ENCODE results near the gene CAMK2A.

Gene CAMK2A
- total RNA-seq = 0 to 0.13 (median 0) reads per million in 9 experiments

- H3K27me3 Mint-ChIP-seq = peaks cover 5 to 22% of the 10 kb centered on the region in 2 donors
- ATAC-seq (replicated peaks) (no peak), DNase-seq (no peak)
- H3K27ac Mint-ChIP-seq = no peak within 1 kb of the TSS
- no peaks in the 10 kb centered on the region for H3K9me3 Mint-ChIP-seq
- H3K36me3 Mint-ChIP-seq (ENCODE audit: insufficient read depth) = no peaks in the 10 kb centered on the region
- H3K4me1 Mint-ChIP-seq (ENCODE audit: low read depth in 2 of 2) = peaks cover 0 to 2% of the 10 kb centered on the region in 2 donors
- H3K4me3 Mint-ChIP-seq = no peak within 1 kb of the TSS
These were observed at the start of gene CAMK2A for GRCh38 chr5:150289551-150290390. Gene CAMK2A, minus strand, starts transcription at chr5:150289773. Its CDS starts 148 bp downstream, at chr5:150289625.

DNA sequence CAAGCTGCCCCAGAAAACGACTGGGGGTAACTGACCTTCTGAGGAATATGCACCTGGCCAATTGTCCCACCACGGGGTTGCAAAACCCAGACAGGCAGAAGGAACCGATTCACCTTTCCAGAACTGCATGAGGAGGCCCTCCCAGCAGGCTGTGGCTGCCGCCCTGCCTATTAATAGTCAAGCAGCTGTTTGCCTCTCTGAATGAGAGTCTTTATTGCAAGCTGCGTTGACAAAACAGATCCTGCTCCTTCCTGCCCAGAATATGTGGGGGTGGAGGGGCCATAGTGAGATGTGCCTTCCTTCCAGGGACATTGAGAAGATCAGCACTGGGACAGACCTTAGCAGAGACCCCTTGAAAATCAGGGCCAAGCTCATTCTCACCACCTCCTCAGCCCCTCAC is 49.6 kb upstream of the CAMK2A start:
- no peaks in the 10 kb centered on the region for H3K36me3 Mint-ChIP-seq (ENCODE audit: insufficient read depth)
- no peak for ATAC-seq (replicated peaks)
- DNase-seq = no peak
- H3K9me3 Mint-ChIP-seq = no peaks in the 10 kb centered on the region
- no peak overlapping the region for H3K27ac Mint-ChIP-seq
- no peaks in the 10 kb centered on the region for H3K27me3 Mint-ChIP-seq
- no peak overlapping the region for H3K4me3 Mint-ChIP-seq
- H3K4me1 Mint-ChIP-seq (ENCODE audit: low read depth in 2 of 2) = peaks cover 6 to 9% of the 10 kb centered on the region in 2 donors

DNA sequence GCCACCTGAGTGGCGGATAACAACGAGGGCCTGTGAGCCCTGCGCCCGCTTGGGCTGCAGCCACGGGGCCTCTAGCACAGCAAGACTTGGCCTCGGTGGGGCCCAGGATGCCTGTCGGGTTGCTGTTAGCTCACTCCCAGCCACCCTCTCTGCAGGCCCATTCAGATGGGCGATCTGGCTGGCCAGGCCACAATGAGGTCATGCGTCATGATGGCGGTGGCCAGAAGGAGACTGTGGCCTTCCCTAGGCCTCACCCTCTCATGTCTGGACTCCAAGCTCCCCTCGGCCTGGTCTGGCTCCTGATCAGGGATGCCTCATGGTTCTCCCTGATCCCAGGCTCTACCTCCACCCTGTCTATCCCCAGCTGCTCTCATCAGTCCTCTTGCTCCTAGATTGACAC is 49.0 kb upstream of the CAMK2A start:
- H3K4me3 Mint-ChIP-seq = no peak overlapping the region
- no peak overlapping the region for H3K27ac Mint-ChIP-seq
- DNase-seq = no peak
- ATAC-seq (replicated peaks) = no peak
- H3K4me1 Mint-ChIP-seq (ENCODE audit: low read depth in 2 of 2) = peaks cover 6 to 9% of the 10 kb centered on the region in 2 donors
- H3K27me3 Mint-ChIP-seq = no peaks in the 10 kb centered on the region
- no peaks in the 10 kb centered on the region for H3K9me3 Mint-ChIP-seq
- no peaks in the 10 kb centered on the region for H3K36me3 Mint-ChIP-seq (ENCODE audit: insufficient read depth)

- Mint-ChIP-seq H3K36me3 (ENCODE audit: insufficient read depth) (no peaks in the 10 kb centered on the region), H3K27me3 (no peaks in the 10 kb centered on the region), H3K27ac (no peak overlapping the region)
These were observed 46.2 kb upstream of the CAMK2A start for GRCh38 chr5:150335778-150336177.

GRCh38 chr5:150333400-150333799 is 43.8 kb upstream of the CAMK2A start:
- no peak overlapping the region for H3K27ac Mint-ChIP-seq
- no peak for ATAC-seq (replicated peaks)
- no peaks in the 10 kb centered on the region for H3K4me1 Mint-ChIP-seq (ENCODE audit: low read depth in 2 of 2)
- peaks cover 0 to 9% of the 10 kb centered on the region in 2 donors for H3K27me3 Mint-ChIP-seq
- DNase-seq = no peak
- H3K36me3 Mint-ChIP-seq (ENCODE audit: insufficient read depth) = no peaks in the 10 kb centered on the region
- H3K4me3 Mint-ChIP-seq = no peak overlapping the region
- H3K9me3 Mint-ChIP-seq = no peaks in the 10 kb centered on the region

More at GRCh38 chr5:150335778-150336177, 46.2 kb upstream of the CAMK2A start:
- Mint-ChIP-seq H3K4me1 (ENCODE audit: low read depth in 2 of 2) (no peaks in the 10 kb centered on the region), H3K9me3 (no peaks in the 10 kb centered on the region), H3K4me3 (no peak overlapping the region)
- ATAC-seq (replicated peaks) (no peak), DNase-seq (no peak)

GRCh38 chr5:150329881-150330876 is 40.6 kb upstream of the CAMK2A start:
- H3K27me3 Mint-ChIP-seq = peaks cover 0 to 20% of the 10 kb centered on the region in 2 donors
- H3K4me3 Mint-ChIP-seq = no peak overlapping the region
- H3K9me3 Mint-ChIP-seq = no peaks in the 10 kb centered on the region
- no peak overlapping the region for H3K27ac Mint-ChIP-seq
- no peaks in the 10 kb centered on the region for H3K4me1 Mint-ChIP-seq (ENCODE audit: low read depth in 2 of 2)
- no peaks in the 10 kb centered on the region for H3K36me3 Mint-ChIP-seq (ENCODE audit: insufficient read depth)
- ATAC-seq (replicated peaks) (no peak), DNase-seq (no peak)

DNA sequence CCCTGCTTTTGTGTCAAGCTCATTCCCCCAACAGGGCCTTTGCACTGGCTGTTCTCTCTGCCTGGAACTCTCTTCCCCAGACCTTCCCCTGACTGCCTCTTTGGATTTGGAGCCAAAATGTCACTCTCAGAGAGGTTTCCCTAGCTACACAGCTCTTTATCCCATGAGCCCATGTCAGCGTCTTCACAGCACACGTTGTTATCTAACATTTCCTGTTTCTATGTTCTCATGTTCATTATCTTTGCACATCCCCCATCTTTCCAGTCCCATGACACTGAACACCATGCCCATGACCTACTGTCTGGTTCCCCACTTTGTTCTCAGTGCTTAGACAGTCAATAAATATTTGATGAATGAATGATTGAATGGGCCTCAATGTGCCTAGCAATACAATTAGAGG is 39.5 kb upstream of the CAMK2A start:
- Mint-ChIP-seq H3K4me3 (no peak overlapping the region), H3K27ac (no peak overlapping the region), H3K36me3 (ENCODE audit: insufficient read depth) (no peaks in the 10 kb centered on the region), H3K27me3 (peaks cover 0 to 27% of the 10 kb centered on the region in 2 donors), H3K9me3 (no peaks in the 10 kb centered on the region), H3K4me1 (ENCODE audit: low read depth in 2 of 2) (no peaks in the 10 kb centered on the region)
- no peak for ATAC-seq (replicated peaks)
- DNase-seq = no peak

DNA sequence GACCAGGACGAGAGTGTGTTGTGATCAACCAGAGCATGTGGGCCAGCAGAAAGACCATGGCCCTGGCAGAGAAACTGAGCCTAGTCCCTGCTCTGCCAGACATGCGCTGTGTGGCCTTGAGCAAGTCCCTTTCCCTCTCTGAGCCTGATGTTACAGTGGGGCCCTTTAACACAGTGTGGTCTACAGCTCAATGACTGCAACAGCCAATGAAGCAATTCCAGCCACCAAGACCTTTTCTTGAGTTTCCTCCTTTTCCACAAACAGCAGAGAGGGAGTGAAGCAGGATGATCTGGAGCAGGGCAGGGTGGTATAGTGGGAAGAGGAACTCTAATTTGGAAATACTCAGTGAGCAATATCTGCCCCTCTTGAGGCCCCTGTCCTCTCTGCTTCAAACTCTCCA is 38.9 kb upstream of the CAMK2A start:
- no peaks in the 10 kb centered on the region for H3K4me1 Mint-ChIP-seq (ENCODE audit: low read depth in 2 of 2)
- H3K27me3 Mint-ChIP-seq = peaks cover 0 to 27% of the 10 kb centered on the region in 2 donors
- no peak overlapping the region for H3K4me3 Mint-ChIP-seq
- no peak for ATAC-seq (replicated peaks)
- no peak overlapping the region for H3K27ac Mint-ChIP-seq
- H3K9me3 Mint-ChIP-seq = no peaks in the 10 kb centered on the region
- H3K36me3 Mint-ChIP-seq (ENCODE audit: insufficient read depth) = no peaks in the 10 kb centered on the region
- DNase-seq = no peak

DNA sequence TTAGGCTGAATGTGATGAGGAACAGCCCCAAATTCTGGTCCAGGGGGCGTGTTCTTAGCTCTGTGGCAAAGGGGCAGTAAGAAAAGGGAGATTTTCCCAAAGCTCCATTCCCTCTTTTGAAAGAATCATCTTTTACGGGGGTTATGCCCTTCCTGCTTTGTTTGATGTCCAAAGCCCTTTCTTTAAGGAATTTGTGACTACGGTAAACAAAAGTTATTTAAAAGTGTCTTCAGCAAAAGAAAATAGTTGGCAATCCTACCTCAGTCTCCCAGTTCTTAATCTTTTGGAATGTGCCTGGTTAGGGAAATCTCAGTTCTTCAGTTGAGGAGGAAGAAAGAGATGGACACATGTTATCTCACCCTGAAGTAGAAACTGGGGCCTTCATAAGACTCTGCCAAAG is 37.6 kb upstream of the CAMK2A start:
- Mint-ChIP-seq H3K4me3 (no peak overlapping the region), H3K27me3 (peaks cover 0 to 27% of the 10 kb centered on the region in 2 donors), H3K4me1 (ENCODE audit: low read depth in 2 of 2) (peaks cover 0 to 2% of the 10 kb centered on the region in 2 donors), H3K9me3 (no peaks in the 10 kb centered on the region), H3K36me3 (ENCODE audit: insufficient read depth) (no peaks in the 10 kb centered on the region), H3K27ac (no peak overlapping the region)
- no peak for DNase-seq
- ATAC-seq (replicated peaks) = no peak

- Mint-ChIP-seq H3K27ac (no peak overlapping the region), H3K36me3 (ENCODE audit: insufficient read depth) (no peaks in the 10 kb centered on the region), H3K4me3 (no peak overlapping the region), H3K4me1 (ENCODE audit: low read depth in 2 of 2) (peaks cover 2 to 7% of the 10 kb centered on the region in 2 donors), H3K27me3 (peaks cover 0 to 27% of the 10 kb centered on the region in 2 donors), H3K9me3 (no peaks in the 10 kb centered on the region)
- DNase-seq (no peak), ATAC-seq (replicated peaks) (no peak)
These were observed 37.1 kb upstream of the CAMK2A start for GRCh38 chr5:150326707-150327106.

- no peaks in the 10 kb centered on the region for H3K36me3 Mint-ChIP-seq (ENCODE audit: insufficient read depth)
- H3K9me3 Mint-ChIP-seq = peaks cover 0 to 1% of the 10 kb centered on the region in 2 donors
- no peak overlapping the region for H3K27ac Mint-ChIP-seq
- ATAC-seq (replicated peaks) (no peak), DNase-seq (no peak)
- peaks cover 0 to 27% of the 10 kb centered on the region in 2 donors for H3K27me3 Mint-ChIP-seq
- H3K4me1 Mint-ChIP-seq (ENCODE audit: low read depth in 2 of 2) = peaks cover 2 to 9% of the 10 kb centered on the region in 2 donors
- H3K4me3 Mint-ChIP-seq = no peak overlapping the region
These were observed 35.9 kb upstream of the CAMK2A start for GRCh38 chr5:150325426-150325825.

DNA sequence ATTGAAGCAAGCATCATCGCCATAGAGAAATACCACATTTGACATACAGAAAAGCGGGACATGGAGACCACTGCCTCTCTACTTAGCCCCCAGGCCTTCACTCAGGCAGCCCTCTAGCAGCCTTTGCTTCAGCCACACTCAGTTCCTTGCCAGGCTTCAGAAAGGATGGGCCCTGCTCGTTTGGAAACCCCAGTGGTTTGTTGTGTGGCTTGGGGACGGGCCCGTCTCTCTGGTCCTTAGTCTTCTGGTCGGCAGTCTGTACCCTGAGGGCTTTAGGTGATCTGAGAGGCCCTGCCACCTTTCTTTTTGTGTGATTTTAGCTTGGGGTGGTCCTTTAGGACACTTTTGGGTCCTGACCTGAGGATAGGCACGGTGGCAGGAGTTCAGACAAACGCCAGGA is 34.2 kb upstream of the CAMK2A start:
- Mint-ChIP-seq H3K27ac (no peak overlapping the region), H3K9me3 (peaks cover 0 to 1% of the 10 kb centered on the region in 2 donors), H3K4me3 (no peak overlapping the region), H3K36me3 (ENCODE audit: insufficient read depth) (no peaks in the 10 kb centered on the region), H3K4me1 (ENCODE audit: low read depth in 2 of 2) (peaks cover 2 to 9% of the 10 kb centered on the region in 2 donors), H3K27me3 (peaks cover 0 to 22% of the 10 kb centered on the region in 2 donors)
- no peak for DNase-seq
- no peak for ATAC-seq (replicated peaks)

DNA sequence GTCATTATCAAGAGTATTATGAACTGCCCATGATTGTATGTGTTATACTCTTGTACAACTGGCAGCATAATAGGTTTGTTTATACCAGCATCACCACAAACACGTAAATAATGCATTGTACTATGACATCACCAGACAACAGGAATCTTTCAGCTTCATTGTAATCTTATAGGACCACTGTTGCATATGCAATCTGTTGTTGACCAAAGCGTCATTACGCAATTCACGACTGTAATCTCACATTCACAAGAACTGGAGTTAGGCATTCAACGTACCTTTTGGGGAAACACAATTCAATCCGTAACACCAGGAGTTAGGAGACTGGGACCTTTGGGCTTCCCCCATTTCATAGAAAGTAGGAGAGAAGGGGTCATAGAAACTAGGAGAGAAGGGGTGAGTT is 33.5 kb upstream of the CAMK2A start:
- DNase-seq = no peak
- peaks cover 6 to 25% of the 10 kb centered on the region in 2 donors for H3K27me3 Mint-ChIP-seq
- H3K4me1 Mint-ChIP-seq (ENCODE audit: low read depth in 2 of 2) = peaks cover 2 to 9% of the 10 kb centered on the region in 2 donors
- H3K36me3 Mint-ChIP-seq (ENCODE audit: insufficient read depth) = no peaks in the 10 kb centered on the region
- peaks cover 0 to 1% of the 10 kb centered on the region in 2 donors for H3K9me3 Mint-ChIP-seq
- H3K27ac Mint-ChIP-seq = no peak overlapping the region
- ATAC-seq (replicated peaks) = no peak
- H3K4me3 Mint-ChIP-seq = no peak overlapping the region

Data from effector memory CD8-positive, alpha-beta T cell (primary cell).